Astrocyte (in vitro differentiated cells and primary cell): ENCODE data around the gene ZBTB38.

ENCODE experiments used
- CTCF ChIP-seq: IDR thresholded peaks from 2 replicates; pipeline ENCODE4 v1.5.1; 2011; ENCODE audit warnings: low read depth, mild to moderate bottlenecking, inconsistent platforms, low read length, moderate library complexity; ENCODE audit not compliant: insufficient read depth
- EZH2 ChIP-seq: IDR thresholded peaks from 2 replicates; pipeline ENCODE4 v1.6.1; 2012; ENCODE audit warnings: mild to moderate bottlenecking, low read length, inconsistent platforms; ENCODE audit not compliant: insufficient read depth

GRCh38 chr3:141413391-141413790 lies 45.1 kb downstream of the ZBTB38 start:
- TF ChIP-seq CTCF (no peak), EZH2 (no peak)
